ENCODE measurements around the gene NFYA. TPM values are rescaled to one million over a fixed set of nuclear protein-coding genes. Genes with fewer than 3 reads are reported as not detected.

The NFYA gene
- total and polyA plus RNA-seq, 2 of the 13 experiments (the other 11 are each of a cell fraction or from before 2014, with no cell fraction given), result 16.0 to 22.9 TPM

DNA sequence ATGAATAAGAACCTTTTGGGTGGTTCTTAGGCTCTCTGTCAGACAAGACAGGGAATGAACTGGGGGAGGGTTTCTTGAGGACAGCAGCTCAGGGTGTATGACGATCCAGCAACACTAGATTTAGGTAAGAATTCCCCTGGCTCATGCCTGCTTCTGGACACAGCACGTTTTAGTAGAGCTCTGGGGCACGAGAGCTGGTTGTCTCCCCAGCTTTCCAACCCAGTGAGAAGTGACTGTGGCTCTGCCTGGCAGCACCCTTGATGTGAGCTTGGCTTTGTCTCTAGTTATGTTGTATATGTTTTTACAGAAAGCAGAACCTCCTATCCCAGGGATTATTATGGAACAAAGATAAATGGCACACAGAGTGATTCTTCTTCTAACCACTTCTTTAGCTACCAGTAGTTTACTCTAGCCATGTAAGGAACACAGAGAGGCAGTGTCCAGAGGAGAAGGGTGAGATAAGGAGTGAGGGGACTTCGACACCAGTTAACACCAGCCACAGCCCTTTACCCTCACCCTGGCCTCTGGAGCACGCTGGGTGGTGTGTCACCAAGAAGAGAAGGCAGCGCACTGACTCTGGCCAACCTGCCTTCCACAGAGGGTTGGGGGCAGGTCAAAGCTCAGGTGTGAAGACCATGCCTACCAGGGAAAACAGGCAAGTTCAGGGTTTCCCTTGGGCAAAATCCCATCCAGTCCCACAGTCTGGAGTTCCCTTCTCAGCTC is 15.8 kb upstream of the NFYA start (continued):
- TF ChIP-seq BRD4 (CRISPR knock-in tag; IDR thresholded peaks at IDR 0.05) (no peak), AGO1 (IDR thresholded peaks at IDR 0.05; ENCODE audit: low read depth, low read length, poor library complexity, severe bottlenecking) (no peak), HNRNPL (IDR thresholded peaks at IDR 0.05; ENCODE audit: low read depth, low read length) (peak; percentile 74; the same call in 1 of the 2 replicates), ZNF777 (CRISPR knock-in tag; IDR thresholded peaks at IDR 0.05) (no peak), ZNF256 (CRISPR knock-in tag; conservative IDR thresholded peaks at IDR 0.05) (no peak)
- TF ChIP-seq, protein P1, sequence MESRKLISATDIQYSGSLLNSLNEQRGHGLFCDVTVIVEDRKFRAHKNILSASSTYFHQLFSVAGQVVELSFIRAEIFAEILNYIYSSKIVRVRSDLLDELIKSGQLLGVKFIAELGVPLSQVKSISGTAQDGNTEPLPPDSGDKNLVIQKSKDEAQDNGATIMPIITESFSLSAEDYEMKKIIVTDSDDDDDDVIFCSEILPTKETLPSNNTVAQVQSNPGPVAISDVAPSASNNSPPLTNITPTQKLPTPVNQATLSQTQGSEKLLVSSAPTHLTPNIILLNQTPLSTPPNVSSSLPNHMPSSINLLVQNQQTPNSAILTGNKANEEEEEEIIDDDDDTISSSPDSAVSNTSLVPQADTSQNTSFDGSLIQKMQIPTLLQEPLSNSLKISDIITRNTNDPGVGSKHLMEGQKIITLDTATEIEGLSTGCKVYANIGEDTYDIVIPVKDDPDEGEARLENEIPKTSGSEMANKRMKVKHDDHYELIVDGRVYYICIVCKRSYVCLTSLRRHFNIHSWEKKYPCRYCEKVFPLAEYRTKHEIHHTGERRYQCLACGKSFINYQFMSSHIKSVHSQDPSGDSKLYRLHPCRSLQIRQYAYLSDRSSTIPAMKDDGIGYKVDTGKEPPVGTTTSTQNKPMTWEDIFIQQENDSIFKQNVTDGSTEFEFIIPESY (CRISPR knock-in tag; IDR thresholded peaks at IDR 0.05), result peak; percentile 35; the same call in 1 of the 2 replicates
- TF ChIP-seq, protein P2, sequence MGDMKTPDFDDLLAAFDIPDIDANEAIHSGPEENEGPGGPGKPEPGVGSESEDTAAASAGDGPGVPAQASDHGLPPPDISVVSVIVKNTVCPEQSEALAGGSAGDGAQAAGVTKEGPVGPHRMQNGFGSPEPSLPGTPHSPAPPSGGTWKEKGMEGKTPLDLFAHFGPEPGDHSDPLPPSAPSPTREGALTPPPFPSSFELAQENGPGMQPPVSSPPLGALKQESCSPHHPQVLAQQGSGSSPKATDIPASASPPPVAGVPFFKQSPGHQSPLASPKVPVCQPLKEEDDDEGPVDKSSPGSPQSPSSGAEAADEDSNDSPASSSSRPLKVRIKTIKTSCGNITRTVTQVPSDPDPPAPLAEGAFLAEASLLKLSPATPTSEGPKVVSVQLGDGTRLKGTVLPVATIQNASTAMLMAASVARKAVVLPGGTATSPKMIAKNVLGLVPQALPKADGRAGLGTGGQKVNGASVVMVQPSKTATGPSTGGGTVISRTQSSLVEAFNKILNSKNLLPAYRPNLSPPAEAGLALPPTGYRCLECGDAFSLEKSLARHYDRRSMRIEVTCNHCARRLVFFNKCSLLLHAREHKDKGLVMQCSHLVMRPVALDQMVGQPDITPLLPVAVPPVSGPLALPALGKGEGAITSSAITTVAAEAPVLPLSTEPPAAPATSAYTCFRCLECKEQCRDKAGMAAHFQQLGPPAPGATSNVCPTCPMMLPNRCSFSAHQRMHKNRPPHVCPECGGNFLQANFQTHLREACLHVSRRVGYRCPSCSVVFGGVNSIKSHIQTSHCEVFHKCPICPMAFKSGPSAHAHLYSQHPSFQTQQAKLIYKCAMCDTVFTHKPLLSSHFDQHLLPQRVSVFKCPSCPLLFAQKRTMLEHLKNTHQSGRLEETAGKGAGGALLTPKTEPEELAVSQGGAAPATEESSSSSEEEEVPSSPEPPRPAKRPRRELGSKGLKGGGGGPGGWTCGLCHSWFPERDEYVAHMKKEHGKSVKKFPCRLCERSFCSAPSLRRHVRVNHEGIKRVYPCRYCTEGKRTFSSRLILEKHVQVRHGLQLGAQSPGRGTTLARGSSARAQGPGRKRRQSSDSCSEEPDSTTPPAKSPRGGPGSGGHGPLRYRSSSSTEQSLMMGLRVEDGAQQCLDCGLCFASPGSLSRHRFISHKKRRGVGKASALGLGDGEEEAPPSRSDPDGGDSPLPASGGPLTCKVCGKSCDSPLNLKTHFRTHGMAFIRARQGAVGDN (CRISPR knock-in tag; IDR thresholded peaks at IDR 0.05), result peak; percentile 66
- TF ChIP-seq, protein P3, sequence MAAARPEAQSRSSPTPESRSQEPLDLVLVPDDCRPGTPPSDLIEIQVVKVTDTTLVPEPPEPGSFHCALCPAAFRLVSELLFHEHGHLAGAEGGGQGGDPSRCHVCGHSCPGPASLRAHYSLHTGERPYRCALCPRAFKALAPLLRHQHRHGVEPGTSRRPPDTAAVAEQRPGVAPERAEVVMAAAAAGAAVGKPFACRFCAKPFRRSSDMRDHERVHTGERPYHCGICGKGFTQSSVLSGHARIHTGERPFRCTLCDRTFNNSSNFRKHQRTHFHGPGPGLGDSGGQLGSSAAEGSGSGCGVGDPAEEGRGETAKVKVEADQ (CRISPR knock-in tag; IDR thresholded peaks at IDR 0.05; ENCODE audit: borderline replicate concordance), result 0 out of 2 replicates have a peak, but pooled peaks have one; percentile 24
